HTERT RPE-1 (cell line): ENCODE results near the gene AGAP3.

Experiments used
- in situ Hi-C: fragments of 300-500 bp; cut with MboI; formaldehyde crosslinking; loops from 4 replicates; pipeline ENCODE4 v1.14.3; 2020; ENCODE audit warnings: low sequenced_read_pairs

The AGAP3 gene

DNA sequence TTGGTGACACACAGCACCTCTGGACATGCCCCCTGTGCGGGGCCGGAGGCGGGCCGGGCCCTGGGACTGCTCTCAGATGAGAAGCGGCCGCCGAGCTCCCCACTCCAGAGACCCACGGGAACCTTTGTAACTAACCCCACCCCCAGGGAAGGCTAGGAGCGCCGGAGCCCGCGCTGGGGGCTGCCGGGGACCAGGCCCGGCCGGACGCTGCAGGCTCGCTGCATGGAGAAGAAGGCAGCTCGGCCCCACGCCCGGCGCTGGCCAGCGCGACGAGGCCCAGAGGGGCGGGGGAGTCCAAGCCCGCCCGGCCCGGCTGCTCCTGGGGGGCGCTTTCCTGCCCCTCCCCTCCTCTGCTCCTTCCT is 36.5 kb downstream of the AGAP3 start:
- in situ Hi-C loops = no loop called here

GRCh38 chr7:151123158-151123821 is 37.0 kb downstream of the AGAP3 start:
- in situ Hi-C loops = no loop called here

DNA sequence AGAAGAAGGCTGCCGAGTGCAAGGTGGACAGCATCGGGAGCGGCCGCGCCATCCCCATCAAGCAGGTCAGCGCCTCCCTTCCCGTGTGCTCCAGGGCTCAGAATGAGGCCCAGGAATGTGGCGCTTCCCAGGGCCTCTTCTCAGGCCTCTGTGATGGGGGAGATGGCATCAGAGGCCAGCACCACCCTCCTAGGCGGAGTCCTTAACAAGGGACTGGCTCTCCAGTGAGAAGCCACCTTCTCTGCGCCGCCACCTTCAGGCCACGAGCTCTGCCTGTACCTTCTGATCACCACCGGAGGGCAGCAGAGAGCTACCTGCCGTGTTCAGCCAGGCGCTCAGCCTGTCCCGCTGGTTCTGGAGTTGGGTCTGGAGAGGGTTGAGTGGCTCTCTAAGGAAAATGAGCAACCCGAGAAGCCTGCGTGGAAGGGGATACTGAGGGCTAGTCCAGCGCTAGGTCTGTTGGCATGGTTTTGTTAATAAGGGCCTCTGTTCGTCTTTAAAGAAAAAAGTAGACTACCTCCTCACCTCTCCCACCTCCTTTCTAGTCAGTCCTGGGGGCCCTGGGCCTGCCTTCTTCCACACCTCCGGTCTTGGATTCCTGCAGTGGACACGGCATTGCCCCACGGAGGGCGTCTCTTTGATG is 37.7 kb downstream of the AGAP3 start:
- in situ Hi-C loops = no loop called here

- in situ Hi-C loops = no loop called here
Observed at GRCh38 chr7:151124481-151124880, 38.2 kb downstream of the AGAP3 start.

DNA sequence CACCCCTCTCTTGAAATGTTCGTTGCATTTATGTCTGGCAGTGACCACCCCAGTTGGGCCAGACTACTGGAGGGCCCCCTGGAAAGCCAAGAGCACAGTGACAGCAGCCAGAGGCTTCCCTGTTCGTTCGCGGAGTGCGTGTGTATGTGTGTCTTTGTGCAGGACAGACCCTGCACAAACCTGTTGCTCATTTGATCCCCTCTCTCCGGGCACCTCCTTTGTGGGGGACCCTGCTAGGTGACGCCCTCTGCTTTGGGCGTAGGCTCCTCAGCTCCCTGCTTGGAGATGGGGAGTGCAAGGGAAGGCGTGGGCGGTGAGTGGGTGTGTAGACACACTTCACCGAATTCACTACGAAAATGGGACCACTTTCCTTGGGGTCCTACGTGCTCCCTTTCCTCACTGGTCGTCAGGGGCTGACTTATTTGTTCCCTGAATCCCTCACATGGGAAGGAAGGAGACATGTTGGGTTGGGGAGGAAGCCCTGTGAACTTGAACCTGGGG is 38.7 kb downstream of the AGAP3 start:
- in situ Hi-C loops = no loop called here

GRCh38 chr7:151125470-151125845 is 39.2 kb downstream of the AGAP3 start:
- in situ Hi-C loops = no loop called here

DNA sequence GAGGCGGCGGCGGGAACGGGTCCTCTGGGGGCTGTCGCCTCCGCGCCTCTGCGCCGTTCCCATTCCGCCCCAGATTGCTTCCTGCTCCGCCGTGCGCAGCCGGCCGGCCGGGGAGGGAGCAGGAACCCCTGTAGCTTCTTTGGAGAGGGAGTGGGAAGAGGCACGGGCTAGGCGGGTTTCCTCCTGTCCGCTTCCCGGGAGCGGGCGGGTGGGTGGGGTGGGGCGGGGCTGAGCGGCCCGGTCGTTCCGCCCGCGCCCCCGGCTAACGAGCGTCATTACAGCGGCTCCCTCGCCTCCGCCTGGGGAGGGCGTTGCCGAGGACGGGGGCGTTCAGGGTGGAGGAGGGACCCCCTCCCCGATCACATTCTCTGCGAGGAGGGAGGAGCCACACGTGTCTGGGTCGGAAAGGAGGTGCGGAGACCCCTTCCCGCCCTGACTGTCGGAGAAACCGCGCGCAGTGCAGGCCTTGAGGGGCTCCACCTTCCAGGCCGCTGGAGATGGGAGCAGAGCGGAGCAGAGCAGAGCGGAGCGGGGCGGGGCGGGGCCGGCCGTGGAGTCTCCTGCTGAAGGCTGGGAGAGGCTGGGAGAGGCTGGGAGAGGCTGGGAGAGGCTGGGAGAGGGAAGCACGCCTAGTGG is 39.7 kb downstream of the AGAP3 start:
- in situ Hi-C loops = no loop called here

DNA sequence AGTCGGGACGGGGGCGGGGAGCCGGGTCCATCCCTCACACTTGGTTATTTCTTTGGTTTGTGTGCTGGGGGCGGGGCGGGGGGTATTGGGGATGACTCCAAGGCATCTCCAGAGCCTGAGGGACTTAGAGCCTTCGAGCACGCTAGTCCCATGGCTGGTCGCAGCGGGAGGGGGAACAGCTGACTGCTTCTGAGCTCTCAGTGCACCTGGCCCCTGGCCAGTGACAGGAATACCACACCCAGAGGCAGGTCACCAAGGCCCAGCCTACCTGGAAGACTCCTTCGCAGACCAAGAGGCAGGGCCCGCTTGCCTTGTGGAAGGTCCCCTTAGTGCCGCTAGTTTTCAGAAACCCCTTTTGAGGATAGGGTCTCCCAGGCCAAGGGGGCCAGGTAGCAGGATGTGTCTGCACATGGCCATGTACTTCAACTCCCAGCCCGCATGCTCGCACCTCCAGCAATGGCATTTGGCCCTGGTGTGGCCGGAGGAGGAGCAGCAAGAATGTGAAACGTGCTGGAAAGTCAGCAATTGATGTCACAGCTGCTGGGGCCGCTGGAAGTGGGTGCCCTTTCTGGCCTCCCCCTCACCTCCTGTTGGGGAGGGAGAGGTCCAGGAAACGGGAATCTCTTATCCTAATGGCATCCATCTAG is 40.3 kb downstream of the AGAP3 start:
- in situ Hi-C loops = no loop called here

DNA sequence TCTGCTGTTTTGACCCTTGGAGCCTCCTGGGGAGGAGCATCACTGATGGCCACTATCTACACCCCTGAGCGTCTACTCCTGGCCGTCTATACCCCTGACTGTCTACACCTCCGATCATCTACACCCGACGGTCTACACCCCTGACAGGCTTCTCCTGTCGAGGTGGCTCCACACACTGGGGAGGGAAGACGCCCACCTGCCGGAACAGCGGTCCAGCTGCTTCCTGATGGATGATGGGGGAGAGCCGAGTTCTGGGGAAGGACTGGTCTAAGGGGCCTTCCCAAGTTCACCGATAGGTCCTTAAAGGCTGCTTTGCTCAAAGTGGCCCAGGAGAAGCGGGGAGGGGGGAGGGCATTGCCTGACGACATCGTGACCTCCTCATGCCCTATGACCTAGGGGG is 41.9 kb downstream of the AGAP3 start:
- in situ Hi-C loops = no loop called here

GRCh38 chr7:151128716-151129115 is 42.4 kb downstream of the AGAP3 start:
- in situ Hi-C loops = no loop called here

DNA sequence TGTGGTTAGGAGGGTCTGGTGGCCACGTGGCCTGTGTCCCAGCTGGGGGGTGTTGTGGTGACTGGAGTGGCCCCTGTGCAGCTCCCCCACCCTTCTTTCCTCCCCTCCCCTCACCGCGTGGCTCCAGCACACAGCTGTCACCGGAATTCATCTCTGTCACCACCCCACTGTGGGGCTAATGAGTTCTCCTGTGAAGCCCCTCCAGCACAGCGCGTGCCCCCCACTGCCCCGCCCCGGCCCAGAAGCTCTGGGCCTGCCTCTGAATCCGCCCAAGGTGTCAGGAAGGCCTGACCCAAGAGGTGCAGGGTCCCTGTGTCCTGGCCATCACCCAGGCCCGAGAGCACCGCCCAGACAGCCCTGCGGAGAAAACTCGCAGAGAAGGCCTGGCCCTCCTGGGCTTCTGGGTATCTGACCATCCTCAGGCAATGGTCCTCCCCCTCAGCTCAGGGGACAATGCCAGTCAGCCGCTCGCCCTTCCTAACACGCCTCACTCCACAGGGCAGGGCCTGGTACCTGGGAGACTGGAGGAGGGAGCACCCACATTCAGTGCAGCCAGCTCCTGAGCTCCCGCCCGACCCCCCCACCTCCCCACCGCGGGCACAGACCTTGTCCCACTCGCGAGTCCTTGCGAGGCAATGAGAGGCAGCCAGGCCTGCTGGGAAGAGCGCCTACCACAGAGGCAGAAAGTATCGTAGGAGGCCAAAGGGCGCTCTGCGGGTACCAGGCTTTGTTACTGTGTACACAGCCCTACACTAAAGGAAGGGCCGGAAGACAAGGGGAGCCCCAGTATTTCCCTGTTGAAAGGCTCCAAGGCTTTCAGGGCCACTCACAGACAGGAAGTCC is 43.1 kb downstream of the AGAP3 start:
- in situ Hi-C loops = no loop called here

- in situ Hi-C loops = no loop called here
Observed at GRCh38 chr7:151129960-151130591, 43.8 kb downstream of the AGAP3 start.

GRCh38 chr7:151130741-151131157 is 44.5 kb downstream of the AGAP3 start:
- in situ Hi-C loops = no loop called here

GRCh38 chr7:151131224-151131591 is 44.9 kb downstream of the AGAP3 start:
- in situ Hi-C loops = no loop called here

DNA sequence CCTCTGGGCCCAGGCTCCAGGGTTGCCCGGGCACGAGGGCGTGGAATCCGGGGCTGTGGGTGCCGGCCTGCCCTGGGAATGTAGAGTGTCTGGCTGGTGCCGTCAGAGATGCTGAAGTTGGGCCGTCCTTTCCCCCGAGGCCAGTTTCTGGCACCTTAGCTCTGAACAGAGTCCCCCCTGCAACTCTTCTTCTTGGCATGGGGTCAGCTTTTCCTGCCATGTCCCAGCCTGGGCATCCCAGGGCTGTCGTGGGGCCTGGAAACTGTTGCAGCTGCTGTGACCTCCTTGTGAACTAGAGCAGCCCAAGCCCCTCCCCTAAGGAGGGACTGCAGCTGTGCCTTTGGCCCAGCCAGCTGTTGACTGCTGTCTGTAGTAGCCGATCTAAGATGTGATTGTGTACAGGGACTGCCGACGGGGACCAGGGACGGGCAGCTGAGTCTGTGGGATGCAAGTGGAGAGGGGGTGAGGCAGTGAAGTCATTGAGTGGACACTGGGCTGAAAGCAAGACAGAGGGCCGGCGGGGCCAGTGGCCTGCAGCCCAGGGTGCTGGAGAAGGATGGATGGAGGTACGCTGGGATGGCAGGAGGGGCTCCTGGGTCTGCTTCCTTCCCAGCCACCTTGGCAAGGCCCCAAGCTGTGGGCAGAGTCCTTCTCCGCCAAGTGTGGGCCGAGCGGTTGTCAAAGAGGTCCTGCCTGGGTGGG is 45.5 kb downstream of the AGAP3 start:
- in situ Hi-C loops = no loop called here

DNA sequence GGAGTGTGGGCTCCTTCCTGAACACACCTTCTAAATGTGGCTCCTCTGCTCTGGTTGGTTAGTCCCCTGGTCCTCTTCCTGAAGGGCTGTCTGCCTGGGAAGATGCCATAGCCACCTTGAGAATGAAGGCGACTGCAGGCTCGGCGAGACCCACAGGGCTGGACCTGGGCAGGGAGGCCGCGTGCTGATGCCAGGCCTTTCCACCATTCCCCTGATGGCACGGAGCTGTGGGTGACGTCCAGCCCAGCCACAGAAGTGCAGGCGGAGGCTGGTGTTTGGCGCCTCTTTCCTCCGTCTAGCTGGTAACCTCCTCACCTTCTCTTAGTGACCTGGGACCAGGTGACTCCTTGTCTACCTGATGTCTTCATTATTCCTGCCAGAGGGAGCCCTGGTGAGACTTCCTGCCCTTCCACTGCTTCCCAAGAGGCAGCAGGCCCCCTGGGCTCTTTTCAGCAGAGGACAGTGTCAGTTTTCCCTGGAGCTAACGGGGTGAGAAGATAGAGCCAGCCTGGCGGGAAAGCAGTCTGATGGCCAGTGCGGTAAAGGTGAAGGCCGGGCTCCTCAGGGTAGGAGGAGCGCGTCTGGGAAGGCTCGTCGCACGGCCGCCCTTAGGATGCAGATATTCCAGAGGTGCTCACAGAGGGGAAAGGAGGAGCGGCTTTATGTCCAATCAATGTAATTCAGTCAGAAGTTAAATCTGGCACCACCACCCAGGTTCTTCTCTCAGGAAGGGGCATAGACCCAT is 46.4 kb downstream of the AGAP3 start:
- in situ Hi-C loops = no loop called here

- in situ Hi-C loops = no loop called here
Observed at GRCh38 chr7:151133266-151133985, 47.2 kb downstream of the AGAP3 start.

GRCh38 chr7:151133986-151134742 is 47.9 kb downstream of the AGAP3 start:
- in situ Hi-C loops = no loop called here
